Neural cell (in vitro differentiated cells): ENCODE data around the gene ZNF483. TPM values are rescaled to one million over a fixed set of nuclear protein-coding genes. Genes with fewer than 3 reads are reported as not detected.

Experiments
- H2AFZ ChIP-seq: fragments of 200-600, 300-800 bp; sonication (generic), shearing (Covaris generic); 2 replicates; pipeline ENCODE4 v1.6.0; 2014; ENCODE audit warnings: low read depth, mild to moderate bottlenecking, antibody characterized with exemption, low read length, moderate library complexity
- H3F3A ChIP-seq: fragments of 200-600 bp; shearing (Covaris generic); 2 replicates; pipeline ENCODE4 v1.6.1; 2016; ENCODE audit warnings: mild to moderate bottlenecking, moderate library complexity, mixed read lengths, antibody characterized with exemption, low read length; ENCODE audit not compliant: insufficient read depth, poor library complexity, severe bottlenecking
- H3K27ac ChIP-seq: fragments of 200-600, 300-800 bp; sonication (generic), shearing (Covaris generic); 2 replicates; pipeline ENCODE4 v1.5.1; 2014; ENCODE audit warnings: mild to moderate bottlenecking, low read length, moderate library complexity
- H3K27me3 ChIP-seq: fragments of 300-800, 200-600 bp; sonication (generic), shearing (Covaris generic); 2 replicates; pipeline ENCODE4 v1.6.0; 2014; ENCODE audit warnings: mild to moderate bottlenecking, low read depth, low read length, moderate library complexity; ENCODE audit not compliant: insufficient read depth
- H3K36me3 ChIP-seq: fragments of 300-800, 200-600 bp; sonication (generic), shearing (Covaris generic); 2 replicates; pipeline ENCODE4 v1.5.1; 2014; ENCODE audit warnings: mild to moderate bottlenecking, antibody characterized with exemption, low read length, moderate library complexity; ENCODE audit not compliant: insufficient read depth
- H3K4me2 ChIP-seq: fragments of 300-800, 200-600 bp; sonication (generic), shearing (Covaris generic); 2 replicates; pipeline ENCODE4 v1.6.0; 2014; ENCODE audit warnings: mild to moderate bottlenecking, low read length
- H3K4me3 ChIP-seq: fragments of 300-800, 200-600 bp; sonication (generic), shearing (Covaris generic); 2 replicates; pipeline ENCODE4 v1.5.1; 2014; ENCODE audit warnings: mild to moderate bottlenecking, low read length, moderate library complexity
- H3K79me2 ChIP-seq: fragments of 200-600 bp; shearing (Covaris generic); replicated peaks from 2 replicates; pipeline ENCODE4 v1.6.0; 2014; ENCODE audit warnings: mild to moderate bottlenecking, low read length, moderate library complexity; ENCODE audit not compliant: insufficient read depth
- H3K9ac ChIP-seq: fragments of 300-800, 200-600 bp; sonication (generic), shearing (Covaris generic); 2 replicates; pipeline ENCODE4 v1.6.1; 2016; ENCODE audit warnings: mild to moderate bottlenecking, low read length, mixed read lengths
- H3K9me2 ChIP-seq: fragments of 200-600 bp; shearing (Covaris generic); 2 replicates; pipeline ENCODE4 v1.6.1; 2016; ENCODE audit warnings: mild to moderate bottlenecking, low read length, mixed read lengths; ENCODE audit not compliant: insufficient read depth
- H3K9me3 ChIP-seq: fragments of 200-600, 300-800 bp; sonication (generic), shearing (Covaris generic); 2 replicates; pipeline ENCODE4 v1.6.1; 2016; ENCODE audit warnings: mild to moderate bottlenecking, mixed run types, low read length, moderate library complexity, mixed read lengths
- H4K20me1 ChIP-seq: fragments of 200-600 bp; shearing (Covaris generic); 2 replicates; pipeline ENCODE4 v1.6.1; 2016; ENCODE audit warnings: mild to moderate bottlenecking, mixed run types; ENCODE audit not compliant: insufficient read depth
- EP300 ChIP-seq: fragments of 450-650 bp; conservative IDR thresholded peaks from 2 replicates; pipeline ENCODE4 v1.6.1; 2014; ENCODE audit warnings: antibody characterized with exemption, mild to moderate bottlenecking, moderate library complexity; ENCODE audit not compliant: poor library complexity, severe bottlenecking
- EZH2 ChIP-seq: fragments of 200-600, 300-800 bp; shearing (Covaris generic), sonication (generic); IDR thresholded peaks from 2 replicates; pipeline ENCODE4 v1.6.1; 2014; ENCODE audit warnings: antibody characterized with exemption, low read length, borderline replicate concordance, mild to moderate bottlenecking; ENCODE audit not compliant: insufficient read depth, poor library complexity, severe bottlenecking
- MXI1 ChIP-seq: fragments of 450-650 bp; conservative IDR thresholded peaks from 2 replicates; pipeline ENCODE4 v1.6.1; 2014; ENCODE audit warnings: antibody characterized with exemption, mild to moderate bottlenecking; ENCODE audit not compliant: poor library complexity, severe bottlenecking
- POLR2AphosphoS5 ChIP-seq: IDR thresholded peaks from 2 replicates; pipeline ENCODE4 v1.6.1; 2012
- RAD21 ChIP-seq: fragments of 450-650 bp; conservative IDR thresholded peaks from 2 replicates; pipeline ENCODE4 v1.6.1; 2014; ENCODE audit warnings: antibody characterized with exemption, mild to moderate bottlenecking, moderate library complexity
- SMC3 ChIP-seq: fragments of 450-650 bp; conservative IDR thresholded peaks from 2 replicates; pipeline ENCODE4 v1.6.1; 2014; ENCODE audit warnings: antibody characterized with exemption, mild to moderate bottlenecking, moderate library complexity; ENCODE audit not compliant: poor library complexity
- TAF1 ChIP-seq: IDR thresholded peaks from 2 replicates; pipeline ENCODE4 v1.6.1; 2012; ENCODE audit warnings: low read depth
- polyA plus RNA-seq: library from polyadenylated mRNA; depleted of rRNA; stranded (reverse); fragments of >200 nt; gene quantifications from 2 replicates; pipeline ENCODE4 v1.2.3, GENCODE V29; 2014
- TF ChIP-seq, protein P1 (sequence below): IDR thresholded peaks from 2 replicates; pipeline ENCODE4 v1.6.1; 2012; ENCODE audit warnings: borderline replicate concordance
- TF ChIP-seq, protein P2 (sequence below): fragments of 450-650 bp; IDR thresholded peaks from 2 replicates; pipeline ENCODE4 v1.5.1; 2014; ENCODE audit warnings: antibody characterized with exemption, mild to moderate bottlenecking, moderate library complexity; ENCODE audit not compliant: poor library complexity, severe bottlenecking

Gene ZNF483
- polyA plus RNA-seq, 1 donor from 2014 or later = 2.9 TPM

DNA sequence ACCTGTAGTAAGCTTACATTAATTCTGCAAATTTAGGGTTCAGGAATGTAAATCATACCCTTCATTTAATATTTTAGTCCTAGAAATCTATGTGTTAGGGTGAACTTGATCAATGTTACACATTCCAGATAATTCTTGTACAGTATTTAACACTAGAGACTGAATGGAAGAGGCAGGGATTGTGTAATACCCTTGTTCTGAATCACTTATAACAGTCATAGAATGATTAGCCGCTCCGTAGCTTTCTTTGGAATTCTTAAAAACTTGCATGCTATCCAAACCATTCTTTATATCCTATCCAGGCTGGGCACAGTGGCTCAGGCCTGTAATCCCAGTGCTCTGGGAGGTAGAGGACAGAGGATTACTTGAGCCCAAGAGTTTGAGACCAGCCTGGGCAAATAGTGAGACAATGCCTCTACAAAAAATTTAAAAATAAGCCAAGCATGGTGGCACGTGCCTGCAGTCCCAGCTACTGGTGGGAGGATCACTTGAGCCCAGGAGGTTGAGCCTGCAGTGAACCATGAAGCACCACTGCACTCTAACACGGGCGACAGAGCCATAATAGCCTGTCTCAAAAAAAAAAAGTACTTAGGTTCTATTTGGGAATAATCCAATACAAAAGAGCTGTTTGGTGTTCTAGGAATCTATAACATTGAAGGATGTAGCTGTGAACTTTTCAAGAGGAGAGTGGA, 8.3 kb downstream of the ZNF483 start:
- H3K27me3 ChIP-seq = no peaks in the 10 kb centered on the region
- H3K9ac ChIP-seq = no peak overlapping the region
- no peaks in the 10 kb centered on the region for H4K20me1 ChIP-seq
- no peak overlapping the region for H3K4me2 ChIP-seq
- H3K9me3 ChIP-seq = no peaks in the 10 kb centered on the region
- H2AFZ ChIP-seq = no peak overlapping the region
- no peaks in the 10 kb centered on the region for H3K9me2 ChIP-seq
- no peak overlapping the region for H3K4me3 ChIP-seq
- H3K27ac ChIP-seq = no peak overlapping the region
- H3K79me2 ChIP-seq = no peaks in the 10 kb centered on the region
- H3F3A ChIP-seq = no peaks in the 10 kb centered on the region
- TF ChIP-seq SMC3 (no peak), EP300 (no peak)
- TF ChIP-seq, protein P1, sequence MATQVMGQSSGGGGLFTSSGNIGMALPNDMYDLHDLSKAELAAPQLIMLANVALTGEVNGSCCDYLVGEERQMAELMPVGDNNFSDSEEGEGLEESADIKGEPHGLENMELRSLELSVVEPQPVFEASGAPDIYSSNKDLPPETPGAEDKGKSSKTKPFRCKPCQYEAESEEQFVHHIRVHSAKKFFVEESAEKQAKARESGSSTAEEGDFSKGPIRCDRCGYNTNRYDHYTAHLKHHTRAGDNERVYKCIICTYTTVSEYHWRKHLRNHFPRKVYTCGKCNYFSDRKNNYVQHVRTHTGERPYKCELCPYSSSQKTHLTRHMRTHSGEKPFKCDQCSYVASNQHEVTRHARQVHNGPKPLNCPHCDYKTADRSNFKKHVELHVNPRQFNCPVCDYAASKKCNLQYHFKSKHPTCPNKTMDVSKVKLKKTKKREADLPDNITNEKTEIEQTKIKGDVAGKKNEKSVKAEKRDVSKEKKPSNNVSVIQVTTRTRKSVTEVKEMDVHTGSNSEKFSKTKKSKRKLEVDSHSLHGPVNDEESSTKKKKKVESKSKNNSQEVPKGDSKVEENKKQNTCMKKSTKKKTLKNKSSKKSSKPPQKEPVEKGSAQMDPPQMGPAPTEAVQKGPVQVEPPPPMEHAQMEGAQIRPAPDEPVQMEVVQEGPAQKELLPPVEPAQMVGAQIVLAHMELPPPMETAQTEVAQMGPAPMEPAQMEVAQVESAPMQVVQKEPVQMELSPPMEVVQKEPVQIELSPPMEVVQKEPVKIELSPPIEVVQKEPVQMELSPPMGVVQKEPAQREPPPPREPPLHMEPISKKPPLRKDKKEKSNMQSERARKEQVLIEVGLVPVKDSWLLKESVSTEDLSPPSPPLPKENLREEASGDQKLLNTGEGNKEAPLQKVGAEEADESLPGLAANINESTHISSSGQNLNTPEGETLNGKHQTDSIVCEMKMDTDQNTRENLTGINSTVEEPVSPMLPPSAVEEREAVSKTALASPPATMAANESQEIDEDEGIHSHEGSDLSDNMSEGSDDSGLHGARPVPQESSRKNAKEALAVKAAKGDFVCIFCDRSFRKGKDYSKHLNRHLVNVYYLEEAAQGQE = no peak
- H3K36me3 ChIP-seq = no peaks in the 10 kb centered on the region

DNA sequence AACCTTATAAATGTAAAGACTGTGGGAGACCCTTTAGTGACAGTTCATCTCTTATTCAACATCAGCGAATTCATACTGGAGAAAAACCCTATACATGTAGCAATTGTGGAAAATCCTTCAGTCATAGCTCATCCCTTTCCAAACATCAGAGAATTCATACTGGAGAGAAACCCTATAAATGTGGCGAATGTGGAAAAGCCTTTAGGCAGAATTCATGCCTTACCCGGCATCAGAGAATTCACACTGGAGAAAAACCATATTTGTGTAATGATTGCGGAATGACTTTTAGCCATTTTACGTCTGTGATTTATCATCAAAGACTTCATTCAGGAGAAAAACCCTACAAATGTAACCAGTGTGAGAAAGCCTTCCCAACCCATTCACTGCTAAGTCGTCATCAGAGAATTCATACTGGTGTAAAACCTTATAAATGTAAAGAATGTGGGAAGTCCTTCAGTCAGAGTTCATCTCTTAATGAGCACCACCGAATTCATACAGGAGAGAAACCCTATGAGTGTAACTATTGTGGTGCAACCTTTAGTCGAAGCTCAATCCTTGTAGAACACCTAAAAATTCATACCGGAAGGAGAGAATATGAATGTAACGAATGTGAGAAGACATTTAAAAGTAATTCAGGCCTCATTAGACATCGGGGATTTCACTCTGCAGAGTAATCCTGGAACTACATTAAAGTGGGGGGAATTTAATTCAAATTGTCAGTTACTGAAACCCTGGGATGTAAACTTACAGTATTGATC, 17.7 kb downstream of the ZNF483 start:
- H3K4me3 ChIP-seq = no peak overlapping the region
- H3K9me2 ChIP-seq = no peaks in the 10 kb centered on the region
- no peaks in the 10 kb centered on the region for H3F3A ChIP-seq
- H3K4me2 ChIP-seq = no peak overlapping the region
- H3K9ac ChIP-seq = no peak overlapping the region
- H3K79me2 ChIP-seq = no peaks in the 10 kb centered on the region
- H3K9me3 ChIP-seq = peaks cover 34% of the 10 kb centered on the region
- peaks cover 10% of the 10 kb centered on the region for H3K36me3 ChIP-seq
- TF ChIP-seq RAD21 = no peak
- TF ChIP-seq POLR2AphosphoS5 = no peak
- TF ChIP-seq MXI1 = no peak
- TF ChIP-seq TAF1 = no peak
- TF ChIP-seq, protein P1 = no peak
- no peak for TF ChIP-seq SMC3
- TF ChIP-seq EZH2 = no peak
- no peak for TF ChIP-seq EP300
- TF ChIP-seq, protein P2, sequence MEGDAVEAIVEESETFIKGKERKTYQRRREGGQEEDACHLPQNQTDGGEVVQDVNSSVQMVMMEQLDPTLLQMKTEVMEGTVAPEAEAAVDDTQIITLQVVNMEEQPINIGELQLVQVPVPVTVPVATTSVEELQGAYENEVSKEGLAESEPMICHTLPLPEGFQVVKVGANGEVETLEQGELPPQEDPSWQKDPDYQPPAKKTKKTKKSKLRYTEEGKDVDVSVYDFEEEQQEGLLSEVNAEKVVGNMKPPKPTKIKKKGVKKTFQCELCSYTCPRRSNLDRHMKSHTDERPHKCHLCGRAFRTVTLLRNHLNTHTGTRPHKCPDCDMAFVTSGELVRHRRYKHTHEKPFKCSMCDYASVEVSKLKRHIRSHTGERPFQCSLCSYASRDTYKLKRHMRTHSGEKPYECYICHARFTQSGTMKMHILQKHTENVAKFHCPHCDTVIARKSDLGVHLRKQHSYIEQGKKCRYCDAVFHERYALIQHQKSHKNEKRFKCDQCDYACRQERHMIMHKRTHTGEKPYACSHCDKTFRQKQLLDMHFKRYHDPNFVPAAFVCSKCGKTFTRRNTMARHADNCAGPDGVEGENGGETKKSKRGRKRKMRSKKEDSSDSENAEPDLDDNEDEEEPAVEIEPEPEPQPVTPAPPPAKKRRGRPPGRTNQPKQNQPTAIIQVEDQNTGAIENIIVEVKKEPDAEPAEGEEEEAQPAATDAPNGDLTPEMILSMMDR = no peak
- no peaks in the 10 kb centered on the region for H3K27me3 ChIP-seq
- no peak overlapping the region for H3K27ac ChIP-seq
- no peaks in the 10 kb centered on the region for H4K20me1 ChIP-seq
- H2AFZ ChIP-seq = no peak overlapping the region
